Body of pancreas (tissue), 4 donors: ENCODE results near the gene PLCH1. TPM values are rescaled to one million over a fixed set of nuclear protein-coding genes. Genes with fewer than 3 reads are reported as not detected.

Experiments
- ATAC-seq: fragments of 150-250 bp; one replicate; pipeline ENCODE4 v1.9.1; 2016
- DNase-seq, 4 donors: peaks; one replicate each; pipeline ENCODE4 v3.0.0-alpha.2; 2019
- H3K27ac ChIP-seq, 4 donors: fragments of 200-600 bp; sonication (generic); 1 replicate in 3 of 4; 2 replicates in 1 of 4; pipeline versions ENCODE4 v1.5.1 to v1.6.1; 2016 to 2019; ENCODE audit warnings: mild to moderate bottlenecking in 1 of 4, mixed read lengths in 1 of 4, moderate library complexity in 1 of 4
- H3K27me3 ChIP-seq, 2 donors: fragments of 200-600 bp; sonication (generic); one replicate each; pipeline ENCODE4 v1.6.0; 2016; ENCODE audit warnings: mild to moderate bottlenecking in 1 of 2
- H3K36me3 ChIP-seq, 2 donors: fragments of 200-600 bp; sonication (generic); replicated peaks in 1 of 2; 2 replicates each; pipeline ENCODE4 v1.5.1; 2016; ENCODE audit warnings: low read depth in 2 of 2; ENCODE audit not compliant: insufficient read depth in 1 of 2
- H3K4me1 ChIP-seq: fragments of 200-600 bp; sonication (generic); one replicate; pipeline ENCODE4 v1.6.0; 2016
- H3K4me3 ChIP-seq, 2 donors: fragments of 200-600 bp; sonication (generic); 1 replicate in 1 of 2; 2 replicates in 1 of 2; pipeline ENCODE4 v1.5.1; 2016 to 2019
- H3K9me3 ChIP-seq, 3 donors: fragments of 200-600 bp; sonication (generic); 1 replicate in 2 of 3; 2 replicates in 1 of 3; pipeline ENCODE4 v1.5.1; 2016
- POLR2A ChIP-seq, 3 donors: fragments of 450-650 bp; IDR thresholded peaks; one replicate each; pipeline ENCODE4 v1.6.1; 2016; ENCODE audit warnings: antibody characterized with exemption in 3 of 3, mild to moderate bottlenecking in 2 of 3
- WGBS, 2 donors: methylation state at CpG; one replicate each; pipeline ENCODE4 v1.1.5; 2017; 5-methylcytosine and 5-hydroxymethylcytosine counted together
- intact Hi-C: fragments of 100-400 bp; cut with DNase I; formaldehyde crosslinking; loops from one replicate; pipeline ENCODE4 v1.15.1; 2023
- total RNA-seq, 2 donors: library from RNA; depleted of rRNA; stranded (reverse); fragments of >200 nt; gene quantifications; one replicate each; pipeline ENCODE4 v1.1.0, GENCODE V29; 2016
- TF ChIP-seq, protein P1 (sequence below), 7 experiments: fragments of 450-650 bp in 4 of 7; fragments of 200-600 bp in 3 of 7; sonication (generic) in 3 of 7; IDR thresholded peaks; one replicate each; pipeline ENCODE4 v1.5.1; 2016 to 2019; ENCODE audit warnings: antibody characterized with exemption in 7 of 7

Gene PLCH1
- total RNA-seq, 2 donors from 2014 or later = 3.0 to 5.2 TPM

DNA sequence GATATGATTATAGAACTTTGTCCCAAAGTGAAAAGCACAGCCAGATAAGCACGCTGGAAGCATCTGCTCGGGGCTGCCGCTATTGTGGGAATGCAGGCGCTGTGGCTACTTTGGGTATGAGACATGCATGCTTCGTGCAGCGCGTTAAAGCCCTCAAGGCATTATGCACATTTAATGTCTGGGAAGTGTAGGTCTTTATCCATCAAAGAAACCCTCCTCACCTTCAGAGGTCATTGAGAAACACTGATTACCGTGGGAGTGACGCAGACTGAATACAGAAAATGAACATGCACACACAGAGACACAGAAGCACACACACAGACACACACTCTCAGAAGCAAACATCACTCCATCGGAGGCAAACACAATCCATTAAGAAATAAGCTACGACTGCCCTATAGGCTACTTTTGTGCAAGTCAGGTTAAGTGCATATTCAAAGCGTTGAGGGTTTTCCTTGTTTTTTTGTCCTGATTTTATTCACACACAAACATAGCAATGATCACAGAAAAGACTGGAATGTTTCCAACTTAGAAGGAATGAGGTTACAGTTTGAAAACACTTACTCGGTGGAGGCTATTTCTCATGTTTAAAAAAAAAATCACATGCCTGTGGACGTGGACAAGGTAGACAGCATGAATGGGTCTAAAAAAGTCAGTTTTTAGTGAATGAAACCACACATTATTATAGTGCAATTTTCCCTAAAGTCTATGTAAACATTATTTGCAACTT lies 68.5 kb downstream of the PLCH1 start:
- no peaks in the 10 kb centered on the region for H3K27me3 ChIP-seq
- intact Hi-C loops = no loop called here
- DNase-seq (peak; percentile 21 to 55 (median 30)), ATAC-seq (peak; percentile 58)
- H3K4me1 ChIP-seq = no peaks in the 10 kb centered on the region
- no peaks in the 10 kb centered on the region for H3K36me3 ChIP-seq
- H3K27ac ChIP-seq = no peak overlapping the region
- no peak overlapping the region for H3K4me3 ChIP-seq
- no peaks in the 10 kb centered on the region for H3K9me3 ChIP-seq
- no peak for TF ChIP-seq POLR2A (IDR thresholded peaks at IDR 0.05)
- TF ChIP-seq, protein P1, sequence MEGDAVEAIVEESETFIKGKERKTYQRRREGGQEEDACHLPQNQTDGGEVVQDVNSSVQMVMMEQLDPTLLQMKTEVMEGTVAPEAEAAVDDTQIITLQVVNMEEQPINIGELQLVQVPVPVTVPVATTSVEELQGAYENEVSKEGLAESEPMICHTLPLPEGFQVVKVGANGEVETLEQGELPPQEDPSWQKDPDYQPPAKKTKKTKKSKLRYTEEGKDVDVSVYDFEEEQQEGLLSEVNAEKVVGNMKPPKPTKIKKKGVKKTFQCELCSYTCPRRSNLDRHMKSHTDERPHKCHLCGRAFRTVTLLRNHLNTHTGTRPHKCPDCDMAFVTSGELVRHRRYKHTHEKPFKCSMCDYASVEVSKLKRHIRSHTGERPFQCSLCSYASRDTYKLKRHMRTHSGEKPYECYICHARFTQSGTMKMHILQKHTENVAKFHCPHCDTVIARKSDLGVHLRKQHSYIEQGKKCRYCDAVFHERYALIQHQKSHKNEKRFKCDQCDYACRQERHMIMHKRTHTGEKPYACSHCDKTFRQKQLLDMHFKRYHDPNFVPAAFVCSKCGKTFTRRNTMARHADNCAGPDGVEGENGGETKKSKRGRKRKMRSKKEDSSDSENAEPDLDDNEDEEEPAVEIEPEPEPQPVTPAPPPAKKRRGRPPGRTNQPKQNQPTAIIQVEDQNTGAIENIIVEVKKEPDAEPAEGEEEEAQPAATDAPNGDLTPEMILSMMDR (IDR thresholded peaks at IDR 0.05) = no peak
- 7 to 17% methylated on average over 14 of the region's 14 CpGs for WGBS, 2 donors

DNA sequence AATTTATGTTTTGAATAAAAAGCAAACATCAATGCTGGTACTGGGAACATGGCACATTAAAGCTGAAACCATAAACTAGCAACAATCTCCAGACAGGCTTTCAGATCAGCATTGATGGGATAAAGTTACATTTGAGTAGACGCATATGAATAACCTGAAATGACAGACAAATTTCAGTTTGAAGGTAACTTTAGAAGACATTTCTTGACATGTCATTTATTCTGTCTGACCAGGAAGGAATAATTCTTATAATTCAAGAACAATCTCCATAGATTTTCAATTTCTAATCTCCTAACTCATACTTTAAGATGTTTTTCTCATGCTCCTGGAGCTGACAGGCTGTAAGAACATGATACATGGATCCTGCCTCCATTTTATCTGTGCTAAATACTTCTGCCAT lies 69.8 kb downstream of the PLCH1 start:
- DNase-seq = no peak
- intact Hi-C loops = no loop called here
- Histone ChIP-seq H3K4me3 (no peak overlapping the region), H3K27ac (no peak overlapping the region), H3K9me3 (no peaks in the 10 kb centered on the region), H3K27me3 (no peaks in the 10 kb centered on the region), H3K4me1 (no peaks in the 10 kb centered on the region), H3K36me3 (no peaks in the 10 kb centered on the region)
- ATAC-seq = no peak
- 96 to 100% methylated on average over 1 of the region's 1 CpG for WGBS, 2 donors
- no peak for TF ChIP-seq POLR2A (IDR thresholded peaks at IDR 0.05)
- TF ChIP-seq, protein P1 (IDR thresholded peaks at IDR 0.05) = no peak

GRCh38 chr3:155673421-155673820 lies 71.5 kb downstream of the PLCH1 start:
- no peaks in the 10 kb centered on the region for H3K9me3 ChIP-seq
- DNase-seq = no peak
- H3K4me1 ChIP-seq = no peaks in the 10 kb centered on the region
- H3K36me3 ChIP-seq = no peaks in the 10 kb centered on the region
- no peaks in the 10 kb centered on the region for H3K27me3 ChIP-seq
- no peak for ATAC-seq
- TF ChIP-seq, protein P1 (IDR thresholded peaks at IDR 0.05) = no peak
- no peak for TF ChIP-seq POLR2A (IDR thresholded peaks at IDR 0.05)
- H3K27ac ChIP-seq = no peak overlapping the region
- H3K4me3 ChIP-seq = no peak overlapping the region
- WGBS, 2 donors = 92 to 94% methylated on average over 4 of the region's 4 CpGs
- intact Hi-C loops = no loop called here

GRCh38 chr3:155670335-155670734 lies 74.5 kb downstream of the PLCH1 start:
- no peaks in the 10 kb centered on the region for H3K9me3 ChIP-seq
- H3K27ac ChIP-seq = no peak overlapping the region

More at GRCh38 chr3:155670335-155670734, 74.5 kb downstream of the PLCH1 start:
- 25 to 45% methylated on average over 2 of the region's 2 CpGs for WGBS, 2 donors
- no peak for DNase-seq
- intact Hi-C loops = no loop called here
- TF ChIP-seq, protein P1 (IDR thresholded peaks at IDR 0.05) = no peak
- TF ChIP-seq POLR2A (IDR thresholded peaks at IDR 0.05) = no peak
- H3K36me3 ChIP-seq = no peaks in the 10 kb centered on the region
- peaks cover 2% of the 10 kb centered on the region for H3K4me1 ChIP-seq
- ATAC-seq = no peak
- no peaks in the 10 kb centered on the region for H3K27me3 ChIP-seq
- H3K4me3 ChIP-seq = no peak overlapping the region
